GM18951 (cell line): ENCODE measurements around the gene BICD1.

Source experiments
- POLR2A ChIP-seq: IDR thresholded peaks from 4 replicates; pipeline ENCODE4 v1.6.1; 2011; ENCODE audit warnings: mild to moderate bottlenecking; ENCODE audit not compliant: insufficient read length, insufficient read depth; ENCODE audit errors: extremely low read depth
- in situ Hi-C: fragments of 300-500 bp; cut with MboI; formaldehyde crosslinking; loops from one replicate; pipeline ENCODE4 v1.12.0; 2022; ENCODE audit warnings: low sequenced_read_pairs, mixed read lengths, inconsistent platforms; ENCODE audit not compliant: unreplicated experiment

The BICD1 gene

GRCh38 chr12:32139064-32139421, 32.4 kb downstream of the BICD1 start:
- in situ Hi-C loops, result no loop called here
- TF ChIP-seq POLR2A, result peak; percentile 31

- no peak for TF ChIP-seq POLR2A
- in situ Hi-C loops, result no loop called here
These were observed 34.2 kb downstream of the BICD1 start for GRCh38 chr12:32140877-32141276.

GRCh38 chr12:32145096-32145495, 38.4 kb downstream of the BICD1 start:
- TF ChIP-seq POLR2A, result no peak
- in situ Hi-C loops, result no loop called here

- no peak for TF ChIP-seq POLR2A
- in situ Hi-C loops, result no loop called here
These were observed 39.6 kb downstream of the BICD1 start for GRCh38 chr12:32146074-32146873.

- in situ Hi-C loops, result no loop called here
- TF ChIP-seq POLR2A, result no peak
These were observed 41.7 kb downstream of the BICD1 start for GRCh38 chr12:32148372-32148771.

GRCh38 chr12:32149489-32149888, 42.8 kb downstream of the BICD1 start:
- TF ChIP-seq POLR2A, result no peak
- in situ Hi-C loops, result no loop called here

GRCh38 chr12:32151086-32151485, 44.4 kb downstream of the BICD1 start:
- no peak for TF ChIP-seq POLR2A
- in situ Hi-C loops, result no loop called here

GRCh38 chr12:32151552-32151951, 44.9 kb downstream of the BICD1 start:
- in situ Hi-C loops, result no loop called here
- no peak for TF ChIP-seq POLR2A

- no peak for TF ChIP-seq POLR2A
- in situ Hi-C loops, result no loop called here
These were observed 48.4 kb downstream of the BICD1 start for GRCh38 chr12:32155041-32155440.

- TF ChIP-seq POLR2A, result no peak
- in situ Hi-C loops, result no loop called here
These were observed 49.4 kb downstream of the BICD1 start for GRCh38 chr12:32155961-32156529.

GRCh38 chr12:32158525-32158924, 51.9 kb downstream of the BICD1 start:
- TF ChIP-seq POLR2A, result no peak
- in situ Hi-C loops, result no loop called here

GRCh38 chr12:32159381-32159780, 52.7 kb downstream of the BICD1 start:
- TF ChIP-seq POLR2A, result no peak
- in situ Hi-C loops, result no loop called here

GRCh38 chr12:32159925-32160324, 53.3 kb downstream of the BICD1 start:
- no peak for TF ChIP-seq POLR2A
- in situ Hi-C loops, result no loop called here

GRCh38 chr12:32161058-32161457, 54.4 kb downstream of the BICD1 start:
- in situ Hi-C loops, result no loop called here

More at GRCh38 chr12:32161058-32161457, 54.4 kb downstream of the BICD1 start:
- no peak for TF ChIP-seq POLR2A
